ENCODE measurements around the gene ARGLU1. TPM values are rescaled to one million over a fixed set of nuclear protein-coding genes. Genes with fewer than 3 reads are reported as not detected.

ARGLU1 gene
- total RNA-seq, 1 donor from 2014 or later, result 43.0 TPM

DNA sequence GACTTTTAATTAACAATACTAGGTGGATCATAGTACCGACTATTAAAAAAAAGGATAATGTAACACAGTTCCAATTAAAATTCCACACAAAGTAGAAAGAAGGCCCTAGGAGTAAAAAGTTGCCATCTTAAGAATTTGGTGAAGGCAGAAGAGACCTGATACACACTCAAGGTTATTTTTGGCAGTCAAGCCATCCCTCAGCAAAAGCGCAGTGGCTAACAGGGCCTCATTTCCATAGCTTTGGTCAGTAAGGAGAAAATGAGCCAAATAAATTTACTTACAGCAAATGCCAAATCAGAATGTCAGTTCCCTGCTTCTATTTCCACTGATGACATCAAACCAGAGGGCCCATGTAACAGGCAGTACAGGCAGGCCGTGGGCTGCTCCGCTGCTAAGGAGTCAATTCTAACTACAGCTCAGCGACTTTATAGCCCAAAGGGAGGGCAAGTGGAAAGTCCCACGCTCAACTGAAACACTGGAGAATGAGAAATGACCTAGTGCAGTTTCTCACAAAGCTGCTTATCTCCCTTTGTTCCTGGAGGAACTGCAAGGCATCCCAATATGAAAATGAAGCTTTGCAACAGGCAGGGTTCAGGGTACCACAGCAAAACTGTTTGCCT lies 6.3 kb downstream of the ARGLU1 start:
- no peak overlapping the region for H3K4me3 ChIP-seq (ENCODE audit: low read depth, low read length)
- no peak for DNase-seq (ENCODE audit: low read depth)
- TF ChIP-seq, protein P1, sequence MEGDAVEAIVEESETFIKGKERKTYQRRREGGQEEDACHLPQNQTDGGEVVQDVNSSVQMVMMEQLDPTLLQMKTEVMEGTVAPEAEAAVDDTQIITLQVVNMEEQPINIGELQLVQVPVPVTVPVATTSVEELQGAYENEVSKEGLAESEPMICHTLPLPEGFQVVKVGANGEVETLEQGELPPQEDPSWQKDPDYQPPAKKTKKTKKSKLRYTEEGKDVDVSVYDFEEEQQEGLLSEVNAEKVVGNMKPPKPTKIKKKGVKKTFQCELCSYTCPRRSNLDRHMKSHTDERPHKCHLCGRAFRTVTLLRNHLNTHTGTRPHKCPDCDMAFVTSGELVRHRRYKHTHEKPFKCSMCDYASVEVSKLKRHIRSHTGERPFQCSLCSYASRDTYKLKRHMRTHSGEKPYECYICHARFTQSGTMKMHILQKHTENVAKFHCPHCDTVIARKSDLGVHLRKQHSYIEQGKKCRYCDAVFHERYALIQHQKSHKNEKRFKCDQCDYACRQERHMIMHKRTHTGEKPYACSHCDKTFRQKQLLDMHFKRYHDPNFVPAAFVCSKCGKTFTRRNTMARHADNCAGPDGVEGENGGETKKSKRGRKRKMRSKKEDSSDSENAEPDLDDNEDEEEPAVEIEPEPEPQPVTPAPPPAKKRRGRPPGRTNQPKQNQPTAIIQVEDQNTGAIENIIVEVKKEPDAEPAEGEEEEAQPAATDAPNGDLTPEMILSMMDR (conservative IDR thresholded peaks at IDR 0.05; ENCODE audit: low read depth, low read length), result no peak

DNA sequence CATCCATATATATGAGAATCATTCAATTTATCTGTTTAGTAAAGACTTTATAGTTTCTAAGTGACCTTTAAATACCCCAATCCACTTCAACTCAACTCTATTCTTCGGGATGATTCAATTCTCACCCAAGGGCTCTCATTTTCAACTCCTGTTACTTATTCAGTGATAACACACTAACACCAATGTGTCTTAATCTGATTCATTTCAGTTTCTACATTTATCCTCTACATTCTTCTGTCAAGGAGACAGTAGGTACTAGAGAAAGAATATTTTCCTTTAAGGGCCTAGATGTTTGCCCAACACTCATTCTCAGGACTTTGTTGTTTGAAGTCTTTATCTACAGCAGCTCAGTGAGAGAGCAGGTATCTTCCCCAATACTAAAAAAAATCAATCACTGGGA lies 7.1 kb downstream of the ARGLU1 start:
- no peak overlapping the region for H3K4me3 ChIP-seq (ENCODE audit: low read depth, low read length)
- TF ChIP-seq, protein P1 (conservative IDR thresholded peaks at IDR 0.05; ENCODE audit: low read depth, low read length), result no peak
- DNase-seq (ENCODE audit: low read depth), result no peak

DNA sequence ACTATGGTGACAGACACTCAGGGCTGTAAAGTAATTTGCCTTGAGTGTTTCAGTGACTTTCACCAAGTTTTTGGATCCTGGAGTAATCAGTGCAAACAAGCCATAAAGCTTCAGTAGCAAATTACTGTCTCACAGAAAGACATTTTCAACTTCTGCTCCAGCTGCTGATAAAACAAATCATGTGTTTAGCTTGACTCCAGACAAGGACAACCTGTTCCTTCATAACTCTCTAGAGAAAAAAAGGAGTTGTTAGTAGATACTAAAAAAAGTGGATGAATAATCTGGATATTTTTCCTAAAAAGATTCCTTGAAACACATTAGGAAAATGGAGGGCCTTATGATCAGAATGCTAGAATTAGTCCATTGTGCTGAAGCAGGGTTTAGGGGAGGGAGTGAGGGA lies 9.4 kb downstream of the ARGLU1 start:
- no peak for DNase-seq (ENCODE audit: low read depth)
- no peak overlapping the region for H3K4me3 ChIP-seq (ENCODE audit: low read depth, low read length)
- TF ChIP-seq, protein P1 (conservative IDR thresholded peaks at IDR 0.05; ENCODE audit: low read depth, low read length), result no peak

DNA sequence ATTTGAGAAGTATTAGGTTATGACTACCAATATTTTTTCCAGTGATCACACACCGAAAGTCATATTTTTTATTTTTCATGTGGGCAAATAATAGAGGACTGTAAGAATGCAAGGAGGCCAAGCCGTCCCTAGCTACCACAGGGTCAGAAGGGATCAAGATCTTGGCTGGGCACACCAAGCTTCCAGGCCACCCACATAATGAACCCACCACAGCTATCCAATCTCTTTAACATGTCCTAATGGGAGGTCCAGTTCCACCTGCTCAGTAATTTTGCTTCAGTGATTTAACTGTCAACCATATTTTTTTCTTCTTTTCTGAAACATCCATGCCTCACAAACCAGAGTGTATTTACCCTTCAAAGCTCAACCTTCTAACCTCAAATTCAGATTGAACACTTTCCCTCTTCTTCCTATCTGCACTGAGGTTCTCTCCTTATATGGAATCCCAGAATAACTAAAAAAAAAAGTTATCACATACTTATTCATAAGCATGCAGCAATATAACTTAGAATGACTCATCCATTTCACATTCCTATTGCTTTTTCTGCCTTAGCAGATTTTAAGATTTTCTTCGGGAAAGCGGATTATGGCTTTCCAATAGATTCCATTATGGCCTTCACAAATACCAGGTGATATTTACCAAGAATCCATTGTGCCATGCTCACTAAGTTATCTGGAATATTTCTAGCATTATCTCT lies 12.2 kb downstream of the ARGLU1 start:
- no peak for DNase-seq (ENCODE audit: low read depth)
- no peak overlapping the region for H3K4me3 ChIP-seq (ENCODE audit: low read depth, low read length)
- TF ChIP-seq, protein P1 (conservative IDR thresholded peaks at IDR 0.05; ENCODE audit: low read depth, low read length), result no peak

DNA sequence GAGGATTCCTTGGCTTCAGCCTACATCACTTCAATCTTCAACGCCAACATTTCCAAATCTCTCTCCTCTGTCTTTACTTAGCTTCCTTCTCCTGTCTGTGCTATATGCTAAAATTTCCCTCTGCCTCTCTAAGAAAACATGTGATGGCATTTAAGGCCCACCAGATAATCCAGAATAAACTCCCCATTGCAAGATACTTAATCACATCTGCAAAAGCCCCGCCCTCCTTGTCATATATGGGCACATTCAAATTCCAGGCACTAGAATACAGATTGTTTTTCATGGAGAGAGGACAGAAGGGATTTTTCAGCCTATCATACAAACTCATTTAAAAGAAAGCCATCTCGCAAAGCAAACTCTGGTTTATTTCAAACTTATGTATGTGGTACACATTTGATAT lies 16.2 kb downstream of the ARGLU1 start:
- H3K4me3 ChIP-seq (ENCODE audit: low read depth, low read length), result no peak overlapping the region
- no peak for DNase-seq (ENCODE audit: low read depth)
- TF ChIP-seq, protein P1 (conservative IDR thresholded peaks at IDR 0.05; ENCODE audit: low read depth, low read length), result no peak

DNA sequence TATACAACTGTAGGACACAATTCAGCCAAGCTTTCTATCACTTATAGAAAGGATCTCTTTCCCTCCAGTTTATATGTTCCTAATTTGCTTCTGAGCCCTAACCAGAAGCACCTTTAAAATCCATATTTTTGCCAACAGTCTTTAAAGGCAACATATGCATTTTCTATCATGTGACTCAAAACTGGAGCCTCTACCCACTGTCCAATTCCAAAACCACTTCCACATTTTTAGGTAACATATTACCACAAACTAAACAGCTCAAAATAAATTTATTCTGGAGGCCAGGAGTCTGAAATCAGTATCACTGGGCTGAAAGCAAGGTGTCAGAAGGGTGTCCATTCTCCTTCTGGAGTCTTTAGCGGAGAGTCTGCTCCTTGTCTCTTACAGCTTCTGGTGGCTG lies 16.6 kb downstream of the ARGLU1 start:
- TF ChIP-seq, protein P1 (conservative IDR thresholded peaks at IDR 0.05; ENCODE audit: low read depth, low read length), result no peak
- no peak overlapping the region for H3K4me3 ChIP-seq (ENCODE audit: low read depth, low read length)
- no peak for DNase-seq (ENCODE audit: low read depth)
